ENCODE results near the gene GFRA1.

Gene GFRA1

DNA sequence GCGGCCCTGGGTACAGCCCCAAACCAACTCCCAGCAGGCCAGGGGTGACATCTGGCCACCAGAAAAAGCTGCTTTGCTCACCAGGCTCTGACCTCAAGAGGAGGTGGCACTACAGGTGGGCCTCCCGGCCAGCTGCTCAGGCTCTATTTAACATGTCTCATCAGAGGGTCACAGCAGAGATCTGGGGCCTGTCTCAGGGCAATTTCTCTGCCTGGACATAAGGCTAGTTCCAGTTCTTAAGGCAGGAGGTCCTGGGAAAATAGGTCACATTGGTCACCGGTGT is 88.6 kb downstream of the GFRA1 start:
- no peak for DNase-seq (ENCODE audit: low spot score)
- TF ChIP-seq CTCF (IDR thresholded peaks at IDR 0.05; ENCODE audit: extremely low read depth, missing control alignments), result no peak

DNA sequence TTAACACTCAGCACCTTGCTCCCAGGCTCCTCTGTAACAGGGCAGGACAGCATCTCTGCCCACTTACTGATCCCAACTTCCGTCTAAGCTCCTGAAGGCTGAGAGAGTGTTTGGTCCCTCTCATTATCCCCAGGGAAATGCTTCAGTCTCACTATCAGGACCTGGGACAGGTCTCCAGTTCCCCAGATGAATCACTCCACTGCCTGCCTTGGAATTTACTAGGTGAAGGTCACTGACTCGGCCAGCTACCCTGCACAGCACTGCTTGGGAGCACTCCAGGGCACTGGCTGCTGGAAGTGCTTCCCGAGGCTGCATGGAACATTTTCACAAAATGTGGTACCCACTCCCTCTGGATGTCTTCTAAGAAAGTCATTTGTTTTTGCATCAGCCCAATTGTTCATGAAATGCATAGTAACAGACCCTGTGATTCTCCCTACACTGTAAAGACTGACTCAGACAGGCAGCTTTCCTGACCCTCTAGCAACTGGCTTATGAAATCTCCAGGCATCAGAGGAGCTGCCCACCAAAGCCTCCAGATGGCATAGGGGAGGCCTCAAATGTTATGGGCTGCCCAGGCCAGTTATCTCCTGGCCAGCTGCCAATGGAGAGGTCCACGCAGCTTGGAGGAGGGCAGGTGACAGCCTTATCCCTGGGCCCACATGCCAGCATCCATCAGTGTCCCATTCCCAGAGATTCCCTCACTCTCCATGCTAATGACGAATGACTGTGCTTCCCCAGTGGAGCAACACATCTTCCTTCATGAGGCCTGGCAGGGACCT is 89.1 kb downstream of the GFRA1 start:
- no peak for DNase-seq (ENCODE audit: low spot score)
- TF ChIP-seq CTCF (IDR thresholded peaks at IDR 0.05; ENCODE audit: extremely low read depth, missing control alignments), result no peak

DNA sequence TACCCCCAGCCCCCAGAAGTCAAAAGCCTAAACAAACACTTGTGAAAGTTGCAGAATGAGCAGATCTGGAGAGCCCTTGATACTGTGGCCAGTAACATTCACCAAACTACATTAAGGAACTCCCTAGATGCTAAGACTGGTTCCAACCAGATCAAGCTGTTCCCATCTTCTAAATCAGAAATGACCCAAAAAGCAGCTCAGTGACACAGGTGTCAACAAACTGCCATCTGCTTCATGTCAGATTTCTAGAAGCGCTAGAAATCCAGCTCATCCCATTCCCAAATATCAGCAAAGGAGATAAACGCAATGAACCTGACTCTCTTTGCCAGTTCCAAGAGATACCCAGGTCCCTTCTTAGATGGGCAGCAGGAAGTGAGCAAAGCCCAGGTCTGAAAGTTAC is 90.6 kb downstream of the GFRA1 start:
- no peak for TF ChIP-seq CTCF (IDR thresholded peaks at IDR 0.05; ENCODE audit: extremely low read depth, missing control alignments)

GRCh38 chr10:116178086-116178605 is 94.9 kb downstream of the GFRA1 start:
- DNase-seq (ENCODE audit: low spot score), result no peak
- TF ChIP-seq CTCF (IDR thresholded peaks at IDR 0.05; ENCODE audit: extremely low read depth, missing control alignments), result no peak

More for the DNA sequence above, 90.6 kb downstream of the GFRA1 start:
- no peak for DNase-seq (ENCODE audit: low spot score)

DNA sequence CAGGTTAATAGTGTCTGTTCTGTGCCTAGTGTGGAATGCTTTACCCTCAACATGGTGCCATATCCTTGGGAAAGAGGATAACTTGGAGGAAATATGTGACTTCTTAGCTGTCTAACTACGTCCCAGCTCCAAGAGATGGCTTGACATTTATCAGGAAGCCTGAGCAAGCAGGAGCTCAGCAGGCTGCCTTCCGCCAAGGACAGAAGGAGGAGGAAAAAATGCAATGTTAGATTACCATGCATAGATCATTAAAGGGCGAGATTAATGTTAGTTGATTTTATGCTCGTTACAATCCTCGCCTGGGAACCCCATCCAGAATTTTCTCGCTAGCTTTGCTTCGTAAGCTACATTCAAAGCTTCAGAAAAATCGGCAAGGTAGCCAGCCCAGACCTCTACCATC is 97.8 kb downstream of the GFRA1 start:
- DNase-seq (ENCODE audit: low spot score), result no peak
- no peak for TF ChIP-seq CTCF (IDR thresholded peaks at IDR 0.05; ENCODE audit: extremely low read depth, missing control alignments)

- no peak for TF ChIP-seq CTCF (IDR thresholded peaks at IDR 0.05; ENCODE audit: extremely low read depth, missing control alignments)
- DNase-seq (ENCODE audit: low spot score), result no peak
These were observed 101.5 kb downstream of the GFRA1 start for GRCh38 chr10:116171505-116171904.

DNA sequence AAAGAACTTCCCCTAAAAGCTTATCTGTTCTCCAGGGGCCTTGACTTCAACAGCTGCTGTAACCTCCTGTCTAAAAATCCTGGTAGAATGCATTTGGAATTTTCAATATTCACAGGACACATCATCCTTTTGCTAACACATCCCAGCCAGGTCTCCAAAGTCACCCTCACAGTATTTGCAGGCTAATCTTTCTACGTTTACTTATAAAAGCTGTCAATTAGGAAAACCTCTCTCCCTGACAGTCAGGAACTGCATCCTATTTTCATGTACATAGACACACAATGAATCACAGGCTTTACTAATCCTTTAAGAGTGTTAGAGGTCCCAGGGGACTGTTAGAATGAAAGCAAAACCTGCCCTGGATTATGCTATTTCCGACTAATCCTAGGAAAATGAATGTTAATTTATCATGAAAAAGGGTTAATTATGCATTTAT is 102.2 kb downstream of the GFRA1 start:
- no peak for DNase-seq (ENCODE audit: low spot score)
- no peak for TF ChIP-seq CTCF (IDR thresholded peaks at IDR 0.05; ENCODE audit: extremely low read depth, missing control alignments)

Measured in GM20000 (cell line).